ENCODE results near the gene CCDC81.

Gene CCDC81

DNA sequence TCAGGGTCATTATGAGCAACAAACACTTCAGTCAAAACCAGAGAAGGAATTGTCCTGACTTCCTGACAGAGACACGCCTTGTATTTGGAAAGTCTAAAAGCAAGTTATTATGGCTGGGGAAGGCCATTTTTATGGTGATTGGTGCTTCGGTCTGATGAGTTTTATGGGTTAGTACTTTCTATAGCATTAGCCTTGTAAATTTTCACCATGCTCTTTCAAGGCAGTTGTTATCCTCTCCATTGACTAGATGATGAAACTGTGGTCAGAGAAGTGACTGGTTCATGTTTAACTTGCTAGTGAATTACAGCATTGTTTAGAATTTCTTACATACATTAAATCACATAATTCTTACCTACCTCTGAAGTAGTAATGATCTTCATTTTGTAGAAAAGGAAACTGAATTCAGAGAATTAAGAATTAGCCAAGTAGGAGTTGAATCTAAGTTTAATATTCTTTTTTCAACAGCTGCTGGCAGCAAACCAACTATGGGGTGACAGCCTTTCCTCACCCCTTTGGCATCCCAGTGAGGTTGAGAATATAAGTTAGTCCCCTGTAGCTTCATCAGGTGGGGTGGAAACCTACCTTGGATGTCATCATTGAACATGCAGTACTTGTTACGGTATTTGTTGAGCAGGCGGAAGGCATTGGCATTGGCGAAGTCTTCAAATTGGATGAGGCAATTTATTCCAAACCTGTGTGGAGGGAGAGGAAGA is 90.0 kb downstream of the CCDC81 start:
- no peak for DNase-seq (ENCODE audit: low read depth in 2 of 2)

DNA sequence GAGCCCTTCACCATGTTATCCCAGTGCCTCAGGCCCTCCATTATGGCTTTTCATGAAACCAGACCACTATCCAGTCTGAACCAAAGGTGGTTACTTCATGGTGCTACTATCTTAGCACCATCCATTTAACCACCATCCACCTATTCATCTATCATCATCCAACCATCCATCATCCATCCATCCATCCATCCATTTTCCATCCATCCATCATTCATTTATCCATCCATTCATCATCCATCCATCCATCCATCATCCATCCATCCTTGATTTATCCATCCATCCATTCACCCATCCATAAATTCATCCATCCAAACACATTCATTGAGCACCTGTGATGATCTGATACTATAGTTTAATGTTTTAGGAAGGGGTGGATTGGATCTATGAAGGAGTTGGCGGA is 93.5 kb downstream of the CCDC81 start:
- DNase-seq (ENCODE audit: low read depth in 2 of 2): no peak

DNA sequence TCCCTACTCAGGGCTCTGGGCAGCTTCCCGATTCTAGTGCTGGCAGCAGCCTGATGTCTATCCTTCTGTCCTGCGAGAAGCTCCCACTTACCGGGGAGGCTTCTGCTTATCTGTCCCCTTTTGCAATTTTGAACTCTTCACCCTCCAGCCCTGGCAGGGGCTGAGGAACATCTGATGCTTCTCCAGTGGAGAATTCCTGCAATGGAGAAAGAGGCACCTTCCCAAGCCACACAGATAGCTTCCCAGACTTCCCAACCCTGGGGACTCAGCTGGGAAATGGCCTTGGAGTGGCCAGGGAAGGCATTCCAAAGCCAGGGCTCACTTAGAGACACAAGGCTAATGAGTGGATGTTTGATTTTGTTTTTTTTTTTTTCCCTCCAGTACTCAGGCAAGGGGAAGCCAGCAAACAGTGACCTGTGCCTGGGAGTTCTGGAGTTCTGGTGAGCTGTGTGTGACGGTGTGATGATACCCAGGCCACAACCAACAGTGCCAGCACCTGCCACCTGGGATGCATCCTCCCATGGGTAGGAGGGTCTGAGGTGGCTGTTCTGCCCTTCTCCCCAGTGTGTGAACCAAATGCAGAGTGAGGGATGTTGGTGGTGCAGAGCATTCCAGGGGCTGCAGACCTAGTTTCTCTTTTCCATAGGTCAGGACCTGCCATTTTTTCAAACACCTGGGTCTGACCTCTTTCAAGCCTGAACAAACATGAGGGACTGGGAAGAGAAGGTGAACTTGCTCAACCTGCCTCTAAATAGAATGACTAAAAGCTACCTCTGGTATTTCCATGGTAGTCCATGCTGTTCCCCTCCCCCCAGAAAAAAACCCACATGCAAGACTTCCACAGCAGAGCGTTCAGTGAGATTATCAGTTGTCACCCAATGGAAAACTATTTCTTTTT is 95.1 kb downstream of the CCDC81 start:
- no peak for DNase-seq (ENCODE audit: low read depth in 2 of 2)
